ENCODE data around the gene TBL1Y.

DNA sequence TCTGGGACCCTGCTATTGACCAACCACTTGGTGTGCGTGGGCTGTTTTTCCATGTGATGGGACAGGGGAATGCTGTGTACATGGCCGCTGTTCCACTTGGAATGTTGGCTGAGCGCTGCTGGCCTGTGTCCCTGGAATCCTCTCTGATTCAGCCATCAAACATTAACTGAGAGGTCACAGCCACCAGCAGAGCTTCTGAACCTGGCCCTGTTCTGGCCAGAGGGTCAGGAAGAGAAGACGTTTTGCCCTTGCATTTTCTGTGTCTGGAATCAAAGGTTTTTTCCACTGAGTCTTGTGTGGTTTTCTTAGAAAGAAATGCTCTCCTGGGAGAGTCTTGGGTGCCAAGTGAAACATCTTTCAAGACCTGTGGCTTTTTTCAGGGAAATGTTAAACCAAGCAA is 85.5 kb downstream of the TBL1Y start:
- TF ChIP-seq GATA2 (IDR thresholded peaks at IDR 0.05; ENCODE audit: low read depth, low read length) = no peak
- TF ChIP-seq GATA3 (IDR thresholded peaks at IDR 0.05; ENCODE audit: low read depth, low read length) = no peak
